AG04450 (cell line): Measurements from ENCODE around the gene MTCH1. TPM values are rescaled to one million over a fixed set of nuclear protein-coding genes. Genes with fewer than 3 reads are reported as not detected.

Source experiments
- CTCF ChIA-PET: fragments of 300-600, 350-600 bp; formaldehyde crosslinking; extraction: SDS; loops from one replicate; lab custom pipeline; 2022; ENCODE audit warnings: antibody characterized with exemption, inconsistent platforms; lab: Charles Lee
- POLR2A ChIA-PET: fragments of 350-600 bp; formaldehyde crosslinking; extraction: SDS; loops from one replicate; lab custom pipeline; 2021; ENCODE audit warnings: antibody characterized with exemption, inconsistent platforms; lab: Yijun Ruan, JAX
- DNase-seq: peaks from one replicate; pipeline ENCODE4 v3.0.0-alpha.2; 2011; ENCODE audit warnings: low read depth, low spot score
- H3K27ac ChIP-seq: one replicate; pipeline ENCODE4 v1.5.1; 2012; ENCODE audit warnings: low read depth, low read length, control low read depth
- H3K27me3 ChIP-seq: one replicate; pipeline ENCODE4 v1.6.0; 2012; ENCODE audit warnings: low read length; ENCODE audit not compliant: control insufficient read depth, insufficient read depth
- H3K4me3 ChIP-seq: 2 replicates; pipeline ENCODE4 v1.5.1; 2011; ENCODE audit warnings: mild to moderate bottlenecking, low read depth, low read length, control low read depth
- H3K9me3 ChIP-seq: 2 replicates; pipeline ENCODE4 v1.5.1; 2012; ENCODE audit warnings: low read length; ENCODE audit not compliant: control insufficient read depth, insufficient read depth
- CTCF ChIP-seq: IDR thresholded peaks from 2 replicates; pipeline ENCODE4 v1.5.1; 2011; ENCODE audit warnings: low read depth, low read length, control low read depth, inconsistent platforms
- polyA plus RNA-seq: library from polyadenylated mRNA; depleted of rRNA; stranded (reverse); fragments of >200 nt; gene quantifications from 2 replicates; pipeline ENCODE4 v1.2.3, GENCODE V29; 2011

The MTCH1 gene
- polyA plus RNA-seq, 1 experiment = 149 TPM

GRCh38 chr6:36976509-36976908 is 9.5 kb downstream of the MTCH1 start:
- Histone ChIP-seq H3K9me3 (no peaks in the 10 kb centered on the region; the same call in 1 of the 2 replicates), H3K27ac (no peak overlapping the region), H3K27me3 (no peaks in the 10 kb centered on the region), H3K4me3 (no peak overlapping the region)
- DNase-seq = no peak
- ChIA-PET CTCF (interaction anchor here (3.3 kb wide), 1 partner anchor 91 kb away, joined by 13 read pairs; the partner anchor contains the start of gene C6orf89), POLR2A (no interaction called here)
- no peak for TF ChIP-seq CTCF

- TF ChIP-seq CTCF = no peak
- no peak overlapping the region for H3K27ac ChIP-seq
- POLR2A ChIA-PET = interaction anchor here (1.0 kb wide), 1 partner anchor 10 kb away, joined by 3 read pairs; the partner anchor contains the start of gene MTCH1
- no peaks in the 10 kb centered on the region for H3K27me3 ChIP-seq
- DNase-seq = no peak
- H3K9me3 ChIP-seq = no peaks in the 10 kb centered on the region; the same call in 1 of the 2 replicates
- CTCF ChIA-PET = interaction anchor here (3.3 kb wide), 1 partner anchor 91 kb away, joined by 13 read pairs; the partner anchor contains the start of gene C6orf89
- H3K4me3 ChIP-seq = no peak overlapping the region
Measured at GRCh38 chr6:36976007-36976264, 10.1 kb downstream of the MTCH1 start.

- H3K4me3 ChIP-seq = no peak overlapping the region
- CTCF ChIA-PET = interaction anchor here (0.5 to 3.3 kb wide), 2 partner anchors 90 to 361 kb away, joined by 4 to 13 read pairs; partner anchors contain the start of gene C6orf89
- no peak for DNase-seq
- no peak for TF ChIP-seq CTCF
- POLR2A ChIA-PET = interaction anchor here (1.0 kb wide), 1 partner anchor 10 kb away, joined by 3 read pairs; the partner anchor contains the start of gene MTCH1
- H3K9me3 ChIP-seq = no peaks in the 10 kb centered on the region
- H3K27me3 ChIP-seq = no peaks in the 10 kb centered on the region
- no peak overlapping the region for H3K27ac ChIP-seq
Measured at GRCh38 chr6:36975231-36976006, 10.6 kb downstream of the MTCH1 start.

- DNase-seq = no peak
- Histone ChIP-seq H3K4me3 (no peak overlapping the region), H3K27me3 (no peaks in the 10 kb centered on the region), H3K9me3 (no peaks in the 10 kb centered on the region), H3K27ac (no peak overlapping the region)
- TF ChIP-seq CTCF = no peak
- ChIA-PET POLR2A (no interaction called here), CTCF (no interaction called here)
Measured at GRCh38 chr6:36973647-36974046, 12.3 kb downstream of the MTCH1 start.

GRCh38 chr6:36973190-36973589 is 12.8 kb downstream of the MTCH1 start:
- Histone ChIP-seq H3K27ac (no peak overlapping the region), H3K27me3 (no peaks in the 10 kb centered on the region), H3K9me3 (no peaks in the 10 kb centered on the region), H3K4me3 (no peak overlapping the region)
- POLR2A ChIA-PET = no interaction called here
- CTCF ChIA-PET = interaction anchor here (1.0 kb wide), 1 partner anchor 9 kb away, joined by 3 read pairs; no protein-coding TSS in a partner anchor
- DNase-seq = no peak
- TF ChIP-seq CTCF = no peak
